Measurements from ENCODE around the gene ZACN.

DNA sequence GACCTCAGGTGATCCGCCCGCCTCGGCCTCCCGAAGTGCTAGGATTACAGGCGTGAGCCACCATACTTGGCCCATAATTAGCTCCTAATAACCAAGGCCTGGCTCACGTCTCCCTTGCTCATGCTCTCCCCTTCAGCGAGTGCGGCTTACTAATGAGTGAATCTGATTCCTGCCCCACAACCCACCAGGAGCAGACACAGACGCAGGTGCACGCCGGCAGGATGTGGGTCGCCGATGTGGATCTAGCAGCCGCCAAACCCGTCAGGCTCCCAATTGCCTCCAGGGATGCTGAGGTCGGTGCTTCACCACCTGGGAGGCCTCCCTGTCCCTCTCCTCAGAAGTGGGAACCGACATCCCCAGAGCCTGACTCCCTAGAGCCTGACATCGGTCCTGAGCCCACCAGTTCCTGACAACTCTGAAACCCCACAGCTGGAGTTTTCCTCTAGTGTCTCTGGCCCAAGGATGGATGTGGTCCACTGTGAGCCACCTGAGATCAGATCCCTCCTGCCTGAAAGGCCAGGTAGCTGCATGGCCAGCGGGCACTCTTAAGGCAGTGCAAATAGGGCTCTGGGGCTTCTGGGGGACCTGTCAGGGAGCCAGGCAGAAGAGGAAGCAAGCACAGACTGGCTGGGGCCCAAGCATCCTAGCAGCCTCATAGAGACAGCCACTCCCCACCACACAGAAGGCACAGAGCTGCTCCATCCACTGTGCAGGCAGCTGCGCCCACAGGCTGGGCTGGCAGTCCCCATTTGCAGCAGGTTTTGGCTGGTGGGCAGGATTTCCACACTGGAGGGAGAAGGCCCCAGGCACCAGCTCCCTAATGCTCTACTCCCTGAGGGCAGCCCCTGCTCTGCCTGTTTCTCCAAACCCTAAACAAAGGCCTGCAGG, 13.8 kb downstream of the ZACN start:
- TF ChIP-seq, protein P1, sequence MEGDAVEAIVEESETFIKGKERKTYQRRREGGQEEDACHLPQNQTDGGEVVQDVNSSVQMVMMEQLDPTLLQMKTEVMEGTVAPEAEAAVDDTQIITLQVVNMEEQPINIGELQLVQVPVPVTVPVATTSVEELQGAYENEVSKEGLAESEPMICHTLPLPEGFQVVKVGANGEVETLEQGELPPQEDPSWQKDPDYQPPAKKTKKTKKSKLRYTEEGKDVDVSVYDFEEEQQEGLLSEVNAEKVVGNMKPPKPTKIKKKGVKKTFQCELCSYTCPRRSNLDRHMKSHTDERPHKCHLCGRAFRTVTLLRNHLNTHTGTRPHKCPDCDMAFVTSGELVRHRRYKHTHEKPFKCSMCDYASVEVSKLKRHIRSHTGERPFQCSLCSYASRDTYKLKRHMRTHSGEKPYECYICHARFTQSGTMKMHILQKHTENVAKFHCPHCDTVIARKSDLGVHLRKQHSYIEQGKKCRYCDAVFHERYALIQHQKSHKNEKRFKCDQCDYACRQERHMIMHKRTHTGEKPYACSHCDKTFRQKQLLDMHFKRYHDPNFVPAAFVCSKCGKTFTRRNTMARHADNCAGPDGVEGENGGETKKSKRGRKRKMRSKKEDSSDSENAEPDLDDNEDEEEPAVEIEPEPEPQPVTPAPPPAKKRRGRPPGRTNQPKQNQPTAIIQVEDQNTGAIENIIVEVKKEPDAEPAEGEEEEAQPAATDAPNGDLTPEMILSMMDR (IDR thresholded peaks at IDR 0.05; ENCODE audit: poor library complexity, severe bottlenecking) = no peak
- no peak for TF ChIP-seq EP300 (conservative IDR thresholded peaks at IDR 0.05; ENCODE audit: poor library complexity, severe bottlenecking)

Measured in neural cell (in vitro differentiated cells).